Neural crest cell (in vitro differentiated cells): ENCODE measurements around the gene MYH3. TPM values are rescaled to one million over a fixed set of nuclear protein-coding genes. Genes with fewer than 3 reads are reported as not detected.
A peak's percentile ranks its signal among the peaks of the same experiment; 100 is the strongest.
"Not testable (repeated sequence)": the region's sequence is repeated elsewhere in the genome, so short reads cannot be mapped to it uniquely, and the experiment has no call there.

Source experiments
- DNase-seq: peaks from one replicate; pipeline ENCODE4 v3.0.0; 2021; ENCODE audit warnings: low read depth, mixed read lengths, low spot score
- H3K27ac Mint-ChIP-seq: one replicate; pipeline ENCODE4 v1.8.0; 2021; ENCODE audit warnings: mild to moderate bottlenecking, mixed read lengths; ENCODE audit not compliant: unreplicated experiment
- H3K27me3 Mint-ChIP-seq: 2 replicates; pipeline ENCODE4 v1.8.0; 2021; ENCODE audit warnings: low read depth, mild to moderate bottlenecking, mixed read lengths
- H3K36me3 Mint-ChIP-seq: 2 replicates; pipeline ENCODE4 v1.8.0; 2021; ENCODE audit warnings: low read depth, mild to moderate bottlenecking, mixed read lengths
- H3K4me1 Mint-ChIP-seq: 2 replicates; pipeline ENCODE4 v1.8.0; 2021; ENCODE audit warnings: mixed read lengths
- H3K4me3 Mint-ChIP-seq: one replicate; pipeline ENCODE4 v1.8.0; 2021; ENCODE audit warnings: mild to moderate bottlenecking, mixed read lengths
- H3K9me3 Mint-ChIP-seq: 2 replicates; pipeline ENCODE4 v1.8.0; 2021; ENCODE audit warnings: mixed read lengths
- total RNA-seq: library from RNA; stranded (reverse); gene quantifications from 2 replicates; pipeline ENCODE4 v1.2.1, GENCODE V29; 2021
- TF ChIP-seq, protein P1 (sequence below): fragments of 200-600 bp; sonication (generic); conservative IDR thresholded peaks from 2 replicates; pipeline ENCODE4 v1.5.0; 2021; ENCODE audit warnings: antibody characterized with exemption, mild to moderate bottlenecking

The MYH3 gene
- total RNA-seq, 1 donor from 2014 or later, result 3.6 TPM

DNA sequence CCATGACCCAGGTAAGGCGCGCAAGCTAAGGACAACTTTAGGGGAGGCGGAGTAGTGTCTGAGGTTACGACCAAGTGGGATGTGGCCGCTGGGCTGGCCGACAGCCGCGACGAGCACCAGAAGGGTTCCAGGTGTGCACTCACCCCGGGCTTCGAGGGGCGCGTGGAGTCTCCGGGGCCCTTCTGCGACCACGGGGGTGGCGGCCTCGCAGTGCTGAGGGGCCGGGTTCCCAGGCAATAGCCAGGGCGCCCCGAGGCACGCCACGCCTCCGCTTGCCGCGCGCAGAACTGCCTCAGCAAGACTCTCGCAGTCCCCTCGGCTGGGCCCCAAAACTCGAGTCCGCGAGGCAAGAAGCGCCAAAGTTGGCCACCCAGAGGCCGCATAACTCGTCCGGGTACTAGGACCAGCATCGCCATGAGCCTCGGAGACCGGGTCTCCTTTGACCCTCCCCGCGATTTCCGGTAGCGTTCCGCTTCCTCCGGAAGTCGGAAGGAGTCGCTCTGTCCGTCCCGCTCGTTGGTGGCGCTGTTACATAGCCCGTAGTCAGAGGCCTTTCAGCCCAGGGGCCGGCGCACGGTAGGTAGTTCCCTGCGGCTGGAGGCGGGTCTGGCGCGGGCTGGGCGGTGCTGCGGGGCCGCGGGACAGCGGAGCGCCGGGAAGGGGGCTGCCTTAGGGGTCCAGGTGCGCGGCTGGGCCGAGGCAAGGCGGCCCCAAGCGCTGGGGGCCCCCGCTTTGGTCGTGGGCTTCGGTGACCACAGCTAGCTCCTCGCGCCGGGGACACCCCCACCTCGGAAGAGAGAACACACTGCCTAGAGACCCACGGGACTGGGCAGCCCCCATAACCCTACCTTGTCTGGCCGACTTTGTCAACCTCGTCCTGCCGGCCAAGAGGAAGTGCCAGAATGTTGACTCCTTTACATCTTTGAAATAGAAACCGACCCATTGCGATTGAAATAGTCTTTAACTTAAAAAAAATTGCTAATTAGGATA lies 40.3 kb upstream of the MYH3 start, which contains the start of the genes ADPRM and SCO1:
Gene ADPRM, plus strand, starts transcription at position 503 of the 990 bp plus-strand sequence. CDS start 7,333 bp downstream, outside the sequence.
Gene SCO1, minus strand, starts transcription at position 442 of the 990 bp plus-strand sequence. Its CDS starts 26 bp downstream, at position 416.
- peak within 1 kb of the TSS; percentile 91 for H3K27ac Mint-ChIP-seq
- peak; percentile 79 for DNase-seq
- H3K4me3 Mint-ChIP-seq, result peak within 1 kb of the TSS; percentile 91
- H3K4me1 Mint-ChIP-seq, result peaks cover 38% of the 10 kb centered on the region
- no peaks in the 10 kb centered on the region for H3K36me3 Mint-ChIP-seq
- H3K27me3 Mint-ChIP-seq, result no peaks in the 10 kb centered on the region
- TF ChIP-seq, protein P1, sequence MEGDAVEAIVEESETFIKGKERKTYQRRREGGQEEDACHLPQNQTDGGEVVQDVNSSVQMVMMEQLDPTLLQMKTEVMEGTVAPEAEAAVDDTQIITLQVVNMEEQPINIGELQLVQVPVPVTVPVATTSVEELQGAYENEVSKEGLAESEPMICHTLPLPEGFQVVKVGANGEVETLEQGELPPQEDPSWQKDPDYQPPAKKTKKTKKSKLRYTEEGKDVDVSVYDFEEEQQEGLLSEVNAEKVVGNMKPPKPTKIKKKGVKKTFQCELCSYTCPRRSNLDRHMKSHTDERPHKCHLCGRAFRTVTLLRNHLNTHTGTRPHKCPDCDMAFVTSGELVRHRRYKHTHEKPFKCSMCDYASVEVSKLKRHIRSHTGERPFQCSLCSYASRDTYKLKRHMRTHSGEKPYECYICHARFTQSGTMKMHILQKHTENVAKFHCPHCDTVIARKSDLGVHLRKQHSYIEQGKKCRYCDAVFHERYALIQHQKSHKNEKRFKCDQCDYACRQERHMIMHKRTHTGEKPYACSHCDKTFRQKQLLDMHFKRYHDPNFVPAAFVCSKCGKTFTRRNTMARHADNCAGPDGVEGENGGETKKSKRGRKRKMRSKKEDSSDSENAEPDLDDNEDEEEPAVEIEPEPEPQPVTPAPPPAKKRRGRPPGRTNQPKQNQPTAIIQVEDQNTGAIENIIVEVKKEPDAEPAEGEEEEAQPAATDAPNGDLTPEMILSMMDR, result peak; percentile 56
- H3K9me3 Mint-ChIP-seq, result no peaks in the 10 kb centered on the region

DNA sequence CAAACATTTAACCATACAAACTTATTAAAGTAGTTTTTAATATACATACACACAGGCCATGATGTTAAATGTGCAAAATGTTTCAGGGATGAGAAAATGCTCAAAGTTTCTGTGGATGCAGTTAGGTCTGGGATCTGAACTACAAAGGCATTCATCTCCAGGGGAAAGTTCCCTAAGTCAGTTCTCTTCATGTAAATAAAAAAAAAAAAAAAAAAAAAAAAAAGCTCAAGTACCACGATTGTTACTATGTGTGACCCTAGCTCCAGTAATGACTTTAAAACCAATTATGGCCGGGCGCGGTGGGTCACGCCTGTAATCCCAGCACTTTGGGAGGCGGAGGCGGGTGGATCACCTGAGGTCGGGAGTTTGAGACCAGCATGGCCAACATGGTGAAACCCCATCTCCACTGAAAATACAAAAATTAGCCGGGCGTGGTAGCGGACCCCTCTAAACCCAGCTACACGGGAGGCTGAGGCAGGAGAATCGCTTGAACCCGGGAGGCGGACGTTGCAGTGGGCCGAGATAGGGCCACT lies 38.8 kb upstream of the MYH3 start:
- not testable (repeated sequence) for DNase-seq, H3K27me3 Mint-ChIP-seq, H3K27ac Mint-ChIP-seq, H3K9me3 Mint-ChIP-seq, H3K36me3 Mint-ChIP-seq
- H3K4me1 Mint-ChIP-seq, result peaks cover 33% of the 10 kb centered on the region
- H3K4me3 Mint-ChIP-seq, result peak overlapping the region; percentile 91

DNA sequence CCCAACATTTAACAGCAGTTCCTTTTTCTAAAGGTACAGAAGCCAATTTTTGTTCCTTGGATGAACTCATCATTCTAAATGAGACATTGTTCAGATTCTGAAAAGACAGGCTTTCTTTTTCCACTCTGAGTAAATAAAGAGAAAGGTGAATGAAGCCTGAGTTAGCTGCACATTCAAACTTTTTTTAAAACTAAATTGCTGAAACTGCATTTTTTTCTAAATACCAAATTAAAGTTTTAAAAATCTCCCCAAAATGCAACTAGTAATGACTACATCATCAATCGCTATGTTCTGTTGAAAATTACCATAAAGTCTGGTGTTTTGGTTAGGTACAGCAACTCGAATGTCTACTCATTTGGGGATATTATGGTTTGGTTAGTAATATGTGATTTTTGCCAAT lies 30.4 kb upstream of the MYH3 start:
- H3K4me3 Mint-ChIP-seq, result no peak overlapping the region
- H3K36me3 Mint-ChIP-seq, result peaks cover 35% of the 10 kb centered on the region

DNA sequence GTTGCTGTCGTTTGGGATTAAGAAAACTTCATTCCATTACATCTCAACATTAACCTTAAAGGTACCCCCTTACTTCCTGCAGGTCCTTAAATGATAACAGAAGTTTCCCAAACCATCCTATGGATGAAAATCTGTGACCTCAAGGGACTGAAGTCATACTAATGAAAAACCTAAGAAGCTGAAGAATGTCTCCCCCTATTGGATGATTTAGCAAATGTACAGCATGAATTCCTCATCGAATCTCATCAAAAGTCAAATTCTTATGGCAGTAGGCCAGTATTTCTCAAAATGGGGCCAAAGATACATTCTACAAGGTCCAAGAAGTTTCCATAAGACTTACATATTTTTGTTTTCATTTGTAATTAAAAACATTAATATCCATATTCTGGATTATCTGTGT lies 26.7 kb upstream of the MYH3 start:
- H3K27ac Mint-ChIP-seq, result no peak overlapping the region
- no peaks in the 10 kb centered on the region for H3K4me1 Mint-ChIP-seq
- no peak overlapping the region for H3K4me3 Mint-ChIP-seq
- peaks cover 19% of the 10 kb centered on the region for H3K36me3 Mint-ChIP-seq
- DNase-seq, result no peak
- H3K9me3 Mint-ChIP-seq, result no peaks in the 10 kb centered on the region
- no peaks in the 10 kb centered on the region for H3K27me3 Mint-ChIP-seq
- TF ChIP-seq, protein P1, result peak; percentile 66

More for the DNA sequence above, 30.4 kb upstream of the MYH3 start:
- peaks cover 5% of the 10 kb centered on the region for H3K4me1 Mint-ChIP-seq
- H3K9me3 Mint-ChIP-seq, result no peaks in the 10 kb centered on the region
- no peak overlapping the region for H3K27ac Mint-ChIP-seq
- no peak for DNase-seq
- TF ChIP-seq, protein P1, result no peak
- H3K27me3 Mint-ChIP-seq, result no peaks in the 10 kb centered on the region

DNA sequence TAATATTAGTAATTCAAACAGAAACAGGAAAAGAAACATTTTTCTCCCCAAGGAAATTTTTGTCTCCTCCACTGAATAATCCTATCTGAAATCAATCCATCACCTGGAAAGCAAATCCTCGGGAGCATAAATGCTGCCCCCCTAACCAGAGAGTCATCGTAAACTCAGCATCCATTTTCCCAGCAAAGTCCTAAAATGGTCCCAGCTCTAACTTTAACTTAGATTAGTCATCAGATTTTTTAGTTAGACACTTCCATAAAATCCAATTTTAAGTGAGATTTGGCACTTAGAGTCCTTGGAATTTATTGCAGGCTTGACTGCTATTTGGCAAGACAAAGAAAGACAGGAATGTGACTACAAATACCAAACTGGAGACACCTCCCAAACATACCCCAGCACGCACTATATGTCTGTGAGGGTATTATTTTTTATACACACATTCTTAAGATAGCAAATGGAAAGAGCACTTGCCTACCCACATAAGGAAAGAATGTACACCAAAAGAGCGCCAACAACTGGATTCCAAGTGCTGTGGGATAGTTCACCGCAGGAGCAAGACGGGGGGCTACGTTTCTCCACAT lies 24.8 kb upstream of the MYH3 start:
- no peaks in the 10 kb centered on the region for H3K27me3 Mint-ChIP-seq
- H3K27ac Mint-ChIP-seq, result no peak overlapping the region
- TF ChIP-seq, protein P1, result no peak
- no peaks in the 10 kb centered on the region for H3K4me1 Mint-ChIP-seq
- no peaks in the 10 kb centered on the region for H3K9me3 Mint-ChIP-seq
- H3K4me3 Mint-ChIP-seq, result no peak overlapping the region
- H3K36me3 Mint-ChIP-seq, result peaks cover 22% of the 10 kb centered on the region
- DNase-seq, result no peak
